GM18498 (cell line): ENCODE results near the gene MCU.
"Not testable (repeated sequence)": the region's sequence is repeated elsewhere in the genome, so short reads cannot be mapped to it uniquely, and the experiment has no call there.

Source experiments
- ATAC-seq: cut with Tn5 transposase; IDR thresholded peaks from one replicate; pipeline ENCODE4 v1.9.1; 2021; ENCODE audit warnings: mild to moderate bottlenecking, moderate library complexity; ENCODE audit not compliant: unreplicated experiment

Gene MCU

GRCh38 chr10:72691863-72692743 lies at the start of gene MCU:
Gene MCU, plus strand, starts transcription at chr10:72692143. Its CDS starts 9 bp downstream, at chr10:72692152.
- ATAC-seq = peak; percentile 94

- no peak for ATAC-seq
These were observed 49.6 kb upstream of the MCU start for GRCh38 chr10:72642318-72642717.

GRCh38 chr10:72645263-72645858 lies 46.6 kb upstream of the MCU start:
- ATAC-seq = no peak

DNA sequence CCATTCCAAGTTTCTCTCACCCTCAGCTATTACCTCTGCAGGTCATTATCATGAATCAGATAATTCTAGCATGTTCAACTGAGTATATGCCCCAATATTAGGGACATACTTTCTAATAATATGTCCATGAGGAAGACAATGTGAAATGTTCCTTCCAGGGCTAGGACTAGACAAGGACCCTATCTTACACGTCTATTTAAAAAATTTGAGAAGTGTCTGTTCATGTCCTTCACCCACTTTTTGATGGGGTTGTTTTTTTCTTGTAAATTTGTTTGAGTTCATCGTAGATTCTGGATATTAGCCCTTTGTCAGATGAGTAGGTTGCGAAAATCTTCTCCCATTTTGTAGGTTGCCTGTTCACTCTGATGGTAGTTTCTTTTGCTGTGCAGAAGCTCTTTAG lies 45.0 kb upstream of the MCU start:
- ATAC-seq = not testable (repeated sequence)

GRCh38 chr10:72648301-72648700 lies 43.6 kb upstream of the MCU start:
- ATAC-seq = no peak

GRCh38 chr10:72649291-72649690 lies 42.7 kb upstream of the MCU start:
- no peak for ATAC-seq

DNA sequence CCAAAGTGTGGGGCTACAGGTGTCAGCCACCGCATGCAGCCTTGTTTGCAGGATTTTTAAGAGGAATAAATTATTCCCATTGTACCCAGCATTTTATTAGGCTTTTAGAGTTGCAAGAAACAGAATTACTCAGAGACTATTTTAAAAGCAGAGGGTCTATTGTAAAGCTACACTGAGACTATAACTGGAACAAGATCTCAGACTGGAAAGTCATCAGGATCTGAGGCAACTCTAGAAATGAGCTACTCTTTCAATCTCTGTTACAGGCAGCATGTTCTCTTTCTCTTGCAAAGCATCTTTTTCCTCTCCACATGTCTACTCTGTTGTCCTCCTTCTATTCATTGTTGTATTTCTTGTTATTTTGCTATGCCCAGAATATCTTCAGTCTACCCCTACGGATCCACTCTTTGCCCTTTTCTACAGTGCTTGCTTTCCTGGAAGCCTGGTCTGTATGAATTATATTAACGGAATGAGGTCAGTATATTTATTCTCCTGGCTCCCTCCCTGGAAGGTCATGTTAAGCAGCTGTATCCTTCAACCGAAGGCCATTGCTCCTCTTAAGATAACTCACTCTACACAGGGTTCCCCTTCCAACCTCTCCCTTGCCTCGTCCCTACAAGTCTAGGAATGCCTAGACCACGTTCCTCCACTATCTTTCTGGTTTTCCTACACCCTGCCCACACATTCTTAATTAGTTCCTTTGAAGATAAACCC lies 38.4 kb upstream of the MCU start:
- ATAC-seq = no peak

DNA sequence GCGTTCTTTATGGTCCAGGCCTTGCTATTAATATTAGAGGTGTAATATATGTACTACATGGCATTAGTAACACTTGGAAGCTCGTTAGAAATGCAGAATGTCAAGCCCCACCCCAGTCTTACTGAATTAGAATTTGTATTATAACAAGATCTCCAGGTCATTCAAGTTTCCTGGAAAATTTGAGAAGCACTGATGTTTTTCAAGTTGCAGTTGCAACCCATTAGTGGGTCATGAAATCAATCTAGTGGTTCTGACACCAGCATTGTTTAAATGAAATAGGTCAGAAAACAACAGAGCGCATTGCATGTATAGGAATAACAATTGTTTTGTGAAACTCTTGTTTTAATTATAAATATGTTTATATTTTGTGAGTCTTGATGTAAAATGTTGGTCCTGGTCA lies 37.2 kb upstream of the MCU start:
- ATAC-seq = no peak

- ATAC-seq = no peak
These were observed 33.1 kb upstream of the MCU start for GRCh38 chr10:72658696-72659400.

GRCh38 chr10:72659694-72660093 lies 32.2 kb upstream of the MCU start:
- ATAC-seq = no peak

GRCh38 chr10:72660220-72660619 lies 31.7 kb upstream of the MCU start:
- ATAC-seq = no peak

DNA sequence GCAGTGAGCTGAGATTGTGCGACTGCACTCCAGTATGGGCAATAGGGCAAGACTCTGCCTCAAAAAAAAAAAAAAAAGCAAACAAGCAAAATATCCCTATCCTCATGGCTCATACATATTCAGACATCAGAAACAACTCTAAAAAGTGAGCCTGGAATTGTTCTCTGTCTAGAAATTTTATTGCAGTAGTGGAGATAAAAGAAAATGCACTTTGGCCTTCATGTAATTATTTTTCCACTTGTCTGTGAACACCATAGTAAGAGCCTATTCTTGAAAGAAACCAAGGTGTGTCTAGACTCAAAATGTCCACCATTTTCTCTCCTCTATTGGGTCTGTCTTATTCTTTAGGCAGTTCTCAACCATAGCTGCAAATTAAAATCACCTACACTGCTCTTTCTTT lies 30.5 kb upstream of the MCU start:
- no peak for ATAC-seq

DNA sequence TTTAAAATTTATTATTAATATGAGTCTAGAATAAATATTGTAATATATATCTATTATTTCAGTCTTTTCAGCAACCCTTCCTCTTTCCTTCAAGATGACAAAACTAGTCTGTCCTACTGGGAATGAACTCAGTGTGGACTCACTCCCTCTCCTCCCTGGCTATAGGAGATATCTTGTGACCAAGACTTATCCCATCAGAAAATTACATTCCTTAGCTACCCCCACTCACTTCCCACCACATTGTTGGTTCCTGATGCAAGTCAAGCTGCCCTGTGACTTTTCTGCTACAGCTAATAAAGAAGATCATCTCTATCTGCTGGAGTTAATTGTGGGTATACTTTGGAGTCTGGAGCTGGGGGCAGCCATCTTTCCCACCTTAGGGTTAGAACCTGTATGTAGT lies 28.0 kb upstream of the MCU start:
- ATAC-seq = no peak

GRCh38 chr10:72665925-72666324 lies 26.0 kb upstream of the MCU start:
- ATAC-seq = no peak

GRCh38 chr10:72667207-72667864 lies 24.6 kb upstream of the MCU start:
- ATAC-seq = no peak

DNA sequence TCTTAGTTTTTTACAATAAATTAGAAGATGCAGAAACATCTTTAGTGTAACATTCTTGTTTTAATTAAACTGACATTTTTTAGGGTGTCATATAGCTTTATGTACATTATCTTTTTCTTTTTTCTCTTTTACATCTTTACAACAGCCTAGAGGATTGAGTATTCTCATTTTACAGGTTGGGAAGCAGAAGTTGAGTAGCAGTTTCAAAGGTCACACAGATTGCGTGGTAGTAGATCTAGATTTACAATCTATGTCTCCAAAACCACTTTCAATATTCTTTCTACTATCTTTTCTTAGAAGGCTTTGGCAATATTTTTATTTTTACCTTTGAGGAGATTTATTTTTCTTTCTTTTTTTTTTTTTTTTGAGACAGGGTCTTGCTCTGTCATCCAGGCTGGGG lies 18.7 kb upstream of the MCU start:
- no peak for ATAC-seq

DNA sequence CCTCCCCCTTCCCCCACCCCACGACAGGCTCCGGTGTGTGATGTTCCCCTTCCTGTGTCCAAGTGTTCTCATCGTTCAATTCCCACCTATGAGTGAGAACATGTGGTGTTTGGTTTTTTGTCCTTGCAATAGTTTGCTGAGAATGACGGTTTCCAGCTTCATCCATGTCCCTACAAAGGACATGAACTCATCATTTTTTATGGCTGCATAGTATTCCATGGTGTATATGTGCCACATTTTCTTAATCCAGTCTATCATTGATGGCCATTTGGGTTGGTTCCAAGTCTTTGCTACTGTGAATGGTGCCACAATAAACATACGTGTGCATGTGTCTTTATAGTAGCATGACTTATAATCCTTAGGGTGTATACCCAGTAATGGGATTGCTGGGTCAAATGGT lies 17.8 kb upstream of the MCU start:
- ATAC-seq = not testable (repeated sequence)

GRCh38 chr10:72679838-72680241 lies 12.1 kb upstream of the MCU start:
- ATAC-seq = no peak

DNA sequence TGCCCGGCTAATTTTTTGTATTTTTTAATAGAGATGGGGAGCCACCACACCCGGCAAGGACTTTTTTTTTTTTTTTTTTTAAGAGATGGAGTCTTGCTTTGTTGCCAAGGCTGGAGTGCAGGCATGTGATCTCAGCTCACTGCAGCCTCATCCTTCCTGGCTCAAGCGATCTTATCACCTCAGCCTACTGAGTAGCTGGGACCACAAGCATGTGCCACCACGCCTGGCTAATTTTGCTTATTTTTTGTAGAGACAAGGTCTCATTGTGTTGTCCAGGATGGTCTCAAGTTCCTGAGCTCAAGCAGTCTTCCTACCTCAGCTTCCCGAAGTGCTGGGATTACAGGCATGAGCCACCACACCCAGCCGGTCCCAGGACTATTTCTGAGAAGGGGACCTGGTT lies 9.3 kb upstream of the MCU start:
- no peak for ATAC-seq

DNA sequence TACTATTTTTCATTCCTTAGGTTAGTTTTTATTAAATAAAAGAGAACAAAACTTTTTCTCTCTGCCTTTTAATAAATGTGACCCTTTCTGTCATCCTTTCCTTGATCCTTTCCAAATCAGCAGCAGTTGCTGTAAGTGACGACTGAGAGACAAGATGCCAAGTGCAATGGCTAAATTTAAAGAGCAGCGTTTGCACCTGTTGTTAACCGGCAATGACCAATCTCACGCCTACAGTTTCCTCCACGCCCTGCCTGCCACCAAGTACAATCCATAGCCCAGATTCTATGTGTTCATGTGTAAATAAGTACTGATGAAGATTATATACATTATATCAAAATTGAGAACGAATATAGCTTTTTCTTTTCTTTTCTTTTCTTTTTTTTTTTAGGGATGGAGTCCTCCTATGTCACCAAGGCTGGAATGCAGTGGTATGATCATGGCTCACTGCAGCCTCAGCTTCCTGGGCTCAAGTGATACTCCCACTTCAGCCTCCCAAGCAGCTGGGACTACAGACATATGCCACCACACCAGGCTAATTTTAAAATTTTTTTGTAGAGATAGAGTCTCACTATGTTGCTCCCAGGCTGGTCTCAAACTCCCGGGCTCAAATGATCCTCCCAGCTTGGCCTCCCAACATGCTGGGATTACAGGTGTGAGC lies 6.5 kb upstream of the MCU start:
- no peak for ATAC-seq
